PFSK-1 (cell line): ENCODE results near the gene LSM12.

Source experiments
- POLR2AphosphoS5 ChIP-seq: IDR thresholded peaks from 2 replicates; pipeline ENCODE4 v1.6.1; 2012; ENCODE audit warnings: low read depth, mild to moderate bottlenecking, control low read depth, low read length, moderate library complexity
- SIN3A ChIP-seq: IDR thresholded peaks from 2 replicates; pipeline ENCODE4 v1.6.1; 2012; ENCODE audit warnings: mild to moderate bottlenecking, low read length, moderate library complexity, borderline replicate concordance; ENCODE audit not compliant: insufficient read depth

GRCh38 chr17:43995150-43995471 is 71.4 kb downstream of the LSM12 start:
- TF ChIP-seq SIN3A, result no peak
- no peak for TF ChIP-seq POLR2AphosphoS5
